Neuron (in vitro differentiated cells): ENCODE measurements around the gene PHLPP1.

Experiments used
- H2AFZ ChIP-seq: one replicate; pipeline ENCODE4 v1.6.1; 2013; ENCODE audit warnings: low read depth, mild to moderate bottlenecking, inconsistent platforms, low read length, moderate library complexity
- H3K27me3 ChIP-seq: one replicate; pipeline ENCODE4 v1.6.1; 2013; ENCODE audit warnings: low read length; ENCODE audit not compliant: insufficient read depth
- H3K36me3 ChIP-seq: one replicate; pipeline ENCODE4 v1.6.1; 2013; ENCODE audit warnings: low read length; ENCODE audit not compliant: insufficient read depth
- H3K4me1 ChIP-seq: one replicate; pipeline ENCODE4 v1.6.1; 2013; ENCODE audit warnings: low read length; ENCODE audit not compliant: insufficient read depth
- H3K4me3 ChIP-seq: 2 replicates; pipeline ENCODE4 v1.5.1; 2013; ENCODE audit warnings: mild to moderate bottlenecking, low read length, moderate library complexity
- H3K9me3 ChIP-seq: one replicate; pipeline ENCODE4 v1.6.1; 2013; ENCODE audit warnings: low read length

PHLPP1 gene

GRCh38 chr18:62825382-62825781 lies 110.0 kb downstream of the PHLPP1 start:
- Histone ChIP-seq H3K4me1 (peaks cover 4% of the 10 kb centered on the region), H3K36me3 (peaks cover 5% of the 10 kb centered on the region), H3K9me3 (no peaks in the 10 kb centered on the region), H2AFZ (no peak overlapping the region), H3K4me3 (no peak overlapping the region), H3K27me3 (no peaks in the 10 kb centered on the region)

- Histone ChIP-seq H3K27me3 (no peaks in the 10 kb centered on the region), H3K9me3 (no peaks in the 10 kb centered on the region), H3K36me3 (peaks cover 8% of the 10 kb centered on the region), H3K4me1 (peaks cover 10% of the 10 kb centered on the region), H2AFZ (no peak overlapping the region), H3K4me3 (no peak overlapping the region)
Observed at GRCh38 chr18:62827397-62827796, 112.1 kb downstream of the PHLPP1 start.

GRCh38 chr18:62828091-62828640 lies 112.8 kb downstream of the PHLPP1 start:
- H3K27me3 ChIP-seq = no peaks in the 10 kb centered on the region
- H2AFZ ChIP-seq = no peak overlapping the region
- H3K4me3 ChIP-seq = no peak overlapping the region
- H3K36me3 ChIP-seq = peaks cover 8% of the 10 kb centered on the region
- peaks cover 13% of the 10 kb centered on the region for H3K4me1 ChIP-seq
- H3K9me3 ChIP-seq = no peaks in the 10 kb centered on the region

- no peak overlapping the region for H2AFZ ChIP-seq
- H3K4me3 ChIP-seq = no peak overlapping the region
- no peaks in the 10 kb centered on the region for H3K27me3 ChIP-seq
- H3K9me3 ChIP-seq = no peaks in the 10 kb centered on the region
- H3K36me3 ChIP-seq = peaks cover 8% of the 10 kb centered on the region
- peaks cover 13% of the 10 kb centered on the region for H3K4me1 ChIP-seq
Observed at GRCh38 chr18:62828852-62829251, 113.5 kb downstream of the PHLPP1 start.

GRCh38 chr18:62829936-62830335 lies 114.6 kb downstream of the PHLPP1 start:
- Histone ChIP-seq H3K36me3 (peaks cover 8% of the 10 kb centered on the region), H2AFZ (no peak overlapping the region), H3K4me1 (peaks cover 15% of the 10 kb centered on the region), H3K9me3 (no peaks in the 10 kb centered on the region), H3K27me3 (no peaks in the 10 kb centered on the region), H3K4me3 (no peak overlapping the region)

- H3K4me1 ChIP-seq = peaks cover 15% of the 10 kb centered on the region
- no peak overlapping the region for H3K4me3 ChIP-seq
- H3K36me3 ChIP-seq = peaks cover 8% of the 10 kb centered on the region
- H2AFZ ChIP-seq = no peak overlapping the region
- peaks cover 3% of the 10 kb centered on the region for H3K9me3 ChIP-seq
- H3K27me3 ChIP-seq = no peaks in the 10 kb centered on the region
Observed at GRCh38 chr18:62832282-62832681, 116.9 kb downstream of the PHLPP1 start.

- Histone ChIP-seq H3K4me1 (peaks cover 13% of the 10 kb centered on the region), H3K27me3 (no peaks in the 10 kb centered on the region), H3K4me3 (no peak overlapping the region), H3K36me3 (peaks cover 8% of the 10 kb centered on the region), H3K9me3 (peaks cover 3% of the 10 kb centered on the region), H2AFZ (no peak overlapping the region)
Observed at GRCh38 chr18:62833494-62833893, 118.2 kb downstream of the PHLPP1 start.

DNA sequence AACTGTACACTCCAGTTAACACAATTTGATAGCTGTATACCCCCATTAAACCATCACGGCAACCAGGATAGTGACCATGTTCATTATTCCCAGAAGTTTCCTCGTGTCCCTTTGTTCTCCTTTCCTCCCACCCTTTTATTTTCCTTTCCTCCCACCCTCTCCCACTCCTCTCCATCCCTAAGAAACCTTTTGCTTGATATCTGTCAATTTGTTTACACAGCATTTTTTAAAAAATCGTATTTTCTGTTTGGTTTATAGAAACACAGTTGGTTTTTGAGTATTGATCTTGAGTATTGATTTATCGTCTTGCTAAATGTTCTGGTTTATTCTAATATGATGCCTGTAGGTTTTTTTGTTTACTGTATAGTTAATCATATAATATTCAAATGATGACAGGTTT lies 119.4 kb downstream of the PHLPP1 start:
- peaks cover 8% of the 10 kb centered on the region for H3K36me3 ChIP-seq
- H2AFZ ChIP-seq = no peak overlapping the region
- H3K4me1 ChIP-seq = peaks cover 17% of the 10 kb centered on the region
- H3K27me3 ChIP-seq = no peaks in the 10 kb centered on the region
- H3K9me3 ChIP-seq = peaks cover 3% of the 10 kb centered on the region
- no peak overlapping the region for H3K4me3 ChIP-seq

- peaks cover 15% of the 10 kb centered on the region for H3K4me1 ChIP-seq
- H3K4me3 ChIP-seq = no peak overlapping the region
- H3K27me3 ChIP-seq = no peaks in the 10 kb centered on the region
- H3K36me3 ChIP-seq = no peaks in the 10 kb centered on the region
- no peak overlapping the region for H2AFZ ChIP-seq
- peaks cover 3% of the 10 kb centered on the region for H3K9me3 ChIP-seq
Observed at GRCh38 chr18:62837011-62837410, 121.7 kb downstream of the PHLPP1 start.

- Histone ChIP-seq H2AFZ (no peak overlapping the region), H3K27me3 (no peaks in the 10 kb centered on the region), H3K36me3 (no peaks in the 10 kb centered on the region), H3K4me3 (no peak overlapping the region), H3K4me1 (peaks cover 9% of the 10 kb centered on the region), H3K9me3 (peaks cover 5% of the 10 kb centered on the region)
Observed at GRCh38 chr18:62838475-62839098, 123.2 kb downstream of the PHLPP1 start.

DNA sequence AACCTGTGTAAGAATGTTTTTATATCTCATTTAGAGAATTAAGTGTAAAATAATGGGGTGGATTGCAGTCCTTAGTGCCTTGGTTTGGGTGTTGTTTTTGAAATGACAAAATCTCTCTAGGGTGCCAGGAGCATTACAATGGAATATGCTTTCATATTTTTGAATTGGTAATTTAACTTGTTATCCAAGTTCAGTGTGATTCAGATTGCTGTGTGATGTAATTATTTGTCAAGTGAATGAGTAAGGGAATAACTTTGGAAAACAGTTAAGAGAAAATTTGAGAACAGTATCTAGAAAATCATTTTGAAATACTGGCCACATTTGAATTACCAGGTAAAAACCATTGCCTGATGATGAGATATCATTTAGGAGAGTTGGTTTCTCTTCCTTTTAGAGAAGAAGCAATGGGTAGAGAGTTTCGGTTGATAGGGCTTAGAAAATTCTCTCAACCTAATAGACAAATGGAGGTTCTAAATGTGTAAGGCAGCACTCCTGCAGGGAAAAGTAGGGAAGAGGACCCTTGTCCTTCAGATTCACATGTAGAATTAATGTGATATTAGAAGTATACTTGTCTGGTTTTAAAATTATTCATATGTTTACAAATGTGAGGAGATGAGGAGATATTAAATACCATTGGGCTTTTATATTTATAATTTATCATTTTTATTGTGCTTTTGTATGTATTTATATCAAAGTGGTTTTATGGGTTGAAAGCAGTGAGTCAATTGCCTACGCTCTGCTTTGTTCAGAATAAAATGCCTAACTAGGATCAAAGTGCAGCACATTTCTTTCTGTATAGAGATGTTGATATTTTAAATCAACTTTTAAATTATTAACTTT lies 124.8 kb downstream of the PHLPP1 start:
- no peaks in the 10 kb centered on the region for H3K36me3 ChIP-seq
- H3K4me3 ChIP-seq = no peak overlapping the region
- H3K27me3 ChIP-seq = no peaks in the 10 kb centered on the region
- H3K4me1 ChIP-seq = peaks cover 6% of the 10 kb centered on the region
- H3K9me3 ChIP-seq = peaks cover 5% of the 10 kb centered on the region
- no peak overlapping the region for H2AFZ ChIP-seq

GRCh38 chr18:62841405-62841804 lies 126.1 kb downstream of the PHLPP1 start:
- Histone ChIP-seq H3K4me1 (peaks cover 6% of the 10 kb centered on the region), H3K9me3 (peaks cover 5% of the 10 kb centered on the region), H3K4me3 (no peak overlapping the region), H3K36me3 (no peaks in the 10 kb centered on the region), H2AFZ (no peak overlapping the region), H3K27me3 (no peaks in the 10 kb centered on the region)

- Histone ChIP-seq H3K36me3 (no peaks in the 10 kb centered on the region), H2AFZ (no peak overlapping the region), H3K4me1 (peaks cover 6% of the 10 kb centered on the region), H3K9me3 (peaks cover 2% of the 10 kb centered on the region), H3K27me3 (no peaks in the 10 kb centered on the region), H3K4me3 (no peak overlapping the region)
Observed at GRCh38 chr18:62842898-62843297, 127.6 kb downstream of the PHLPP1 start.
